HG03342 (cell line): ENCODE measurements around the gene PITRM1.
"Not testable (repeated sequence)": the region's sequence is repeated elsewhere in the genome, so short reads cannot be mapped to it uniquely, and the experiment has no call there.

Experiments
- ATAC-seq: cut with Tn5 transposase; IDR thresholded peaks from one replicate; pipeline ENCODE4 v1.9.1; 2021; ENCODE audit warnings: mild to moderate bottlenecking, moderate library complexity; ENCODE audit not compliant: unreplicated experiment

PITRM1 gene

GRCh38 chr10:3123571-3124411 lies 48.8 kb downstream of the PITRM1 start:
- ATAC-seq, result no peak

GRCh38 chr10:3122486-3123205 lies 49.9 kb downstream of the PITRM1 start:
- no peak for ATAC-seq

GRCh38 chr10:3122034-3122433 lies 50.5 kb downstream of the PITRM1 start:
- no peak for ATAC-seq

GRCh38 chr10:3119796-3120459 lies 52.7 kb downstream of the PITRM1 start:
- ATAC-seq, result no peak

GRCh38 chr10:3118641-3119091 lies 53.9 kb downstream of the PITRM1 start:
- no peak for ATAC-seq

- ATAC-seq, result no peak
These were observed 55.1 kb downstream of the PITRM1 start for GRCh38 chr10:3117486-3117885.

GRCh38 chr10:3116508-3117100 lies 56.0 kb downstream of the PITRM1 start:
- no peak for ATAC-seq

- ATAC-seq, result no peak
These were observed 56.9 kb downstream of the PITRM1 start for GRCh38 chr10:3115685-3116084.

- ATAC-seq, result no peak
These were observed 59.2 kb downstream of the PITRM1 start for GRCh38 chr10:3113343-3113720.

GRCh38 chr10:3111621-3112163 lies 60.9 kb downstream of the PITRM1 start:
- ATAC-seq, result no peak

GRCh38 chr10:3110782-3111620 lies 61.6 kb downstream of the PITRM1 start:
- ATAC-seq, result no peak

- ATAC-seq, result no peak
These were observed 62.9 kb downstream of the PITRM1 start for GRCh38 chr10:3109633-3110032.

GRCh38 chr10:3109196-3109595 lies 63.4 kb downstream of the PITRM1 start:
- ATAC-seq, result no peak

GRCh38 chr10:3108575-3109105 lies 63.9 kb downstream of the PITRM1 start:
- ATAC-seq, result no peak

- ATAC-seq, result no peak
These were observed 64.5 kb downstream of the PITRM1 start for GRCh38 chr10:3108033-3108432.

- ATAC-seq, result no peak
These were observed 65.1 kb downstream of the PITRM1 start for GRCh38 chr10:3107426-3107961.

- ATAC-seq, result no peak
These were observed 65.6 kb downstream of the PITRM1 start for GRCh38 chr10:3106928-3107425.

GRCh38 chr10:3106328-3106727 lies 66.3 kb downstream of the PITRM1 start:
- ATAC-seq, result not testable (repeated sequence)

GRCh38 chr10:3105905-3106304 lies 66.7 kb downstream of the PITRM1 start:
- no peak for ATAC-seq
